Activated CD4-positive, alpha-beta T cell treated with anti-CD3 and anti-CD28 coated beads, Interleukin-2, amount 50 U/mL, for 1 hour (primary cell): Measurements from ENCODE around the gene TMEM235.

Source experiments
- DNase-seq: peaks from one replicate; pipeline ENCODE4 v3.0.0-alpha.2; 2020

The TMEM235 gene

GRCh38 chr17:78230996-78231935, at the start of gene TMEM235:
Gene TMEM235 (plus strand): TSS chr17:78231631. CDS start chr17:78232024, 393 bp downstream.
- DNase-seq = no peak

DNA sequence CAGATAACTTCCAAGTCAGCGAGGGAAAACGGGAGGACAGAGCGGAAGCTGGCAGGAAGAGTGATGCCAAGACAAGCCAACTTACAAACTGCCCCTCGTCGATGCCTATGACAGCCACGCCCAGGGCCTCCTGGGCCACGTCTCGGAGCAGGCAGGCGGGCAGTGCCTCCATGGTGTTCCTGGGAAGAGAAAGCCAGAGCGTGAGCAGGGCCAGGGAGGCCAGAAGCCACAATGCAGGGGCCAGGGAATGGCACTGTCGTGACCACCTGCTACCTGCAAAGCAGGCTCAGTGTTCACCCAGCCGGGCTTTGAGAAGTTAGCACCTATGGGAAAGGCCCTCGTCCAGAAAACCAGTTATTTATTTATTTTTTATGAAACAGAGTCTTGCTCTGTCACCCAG, 48.9 kb upstream of the TMEM235 start:
- DNase-seq = no peak

- no peak for DNase-seq
These were observed 47.5 kb upstream of the TMEM235 start for GRCh38 chr17:78183916-78184315.

DNA sequence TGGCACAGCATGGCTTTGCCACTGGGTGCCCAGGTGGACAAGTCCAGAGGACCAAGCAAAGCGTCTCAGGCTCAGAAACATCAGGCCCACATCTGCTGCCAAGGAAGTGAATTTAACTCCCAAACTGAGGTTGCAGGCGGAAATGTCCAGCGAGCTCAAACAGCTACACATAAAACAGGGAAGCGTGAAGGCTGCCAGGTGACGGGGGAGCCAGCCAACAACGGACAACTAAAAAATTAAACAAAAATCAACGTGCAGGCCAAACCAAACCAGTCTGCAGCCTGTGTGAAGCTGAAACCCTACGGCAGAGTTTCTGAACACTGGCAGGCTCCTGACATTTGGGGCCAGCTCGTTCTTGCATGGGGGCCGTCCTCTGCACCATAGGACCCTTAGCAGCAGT, 47.1 kb upstream of the TMEM235 start:
- DNase-seq = no peak

DNA sequence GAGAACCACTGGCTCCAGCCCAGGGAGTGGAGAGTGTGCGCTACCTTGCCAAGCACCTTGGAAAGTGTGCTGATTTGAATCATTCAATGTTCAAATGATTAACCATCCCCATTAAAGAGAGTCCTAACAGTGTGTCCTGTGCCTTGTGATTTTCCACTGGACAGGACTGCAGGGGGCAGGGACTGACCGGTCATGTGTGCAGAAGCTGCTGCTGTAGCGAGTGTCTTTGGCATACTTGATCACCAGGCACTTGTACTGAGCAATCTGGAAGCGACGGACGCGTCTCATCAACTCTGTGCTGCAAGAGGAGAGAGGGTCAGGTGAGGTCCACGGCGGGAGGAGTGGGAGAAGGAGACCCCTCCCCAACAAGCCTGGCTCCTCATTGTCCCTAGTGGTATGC, 46.6 kb upstream of the TMEM235 start:
- no peak for DNase-seq

DNA sequence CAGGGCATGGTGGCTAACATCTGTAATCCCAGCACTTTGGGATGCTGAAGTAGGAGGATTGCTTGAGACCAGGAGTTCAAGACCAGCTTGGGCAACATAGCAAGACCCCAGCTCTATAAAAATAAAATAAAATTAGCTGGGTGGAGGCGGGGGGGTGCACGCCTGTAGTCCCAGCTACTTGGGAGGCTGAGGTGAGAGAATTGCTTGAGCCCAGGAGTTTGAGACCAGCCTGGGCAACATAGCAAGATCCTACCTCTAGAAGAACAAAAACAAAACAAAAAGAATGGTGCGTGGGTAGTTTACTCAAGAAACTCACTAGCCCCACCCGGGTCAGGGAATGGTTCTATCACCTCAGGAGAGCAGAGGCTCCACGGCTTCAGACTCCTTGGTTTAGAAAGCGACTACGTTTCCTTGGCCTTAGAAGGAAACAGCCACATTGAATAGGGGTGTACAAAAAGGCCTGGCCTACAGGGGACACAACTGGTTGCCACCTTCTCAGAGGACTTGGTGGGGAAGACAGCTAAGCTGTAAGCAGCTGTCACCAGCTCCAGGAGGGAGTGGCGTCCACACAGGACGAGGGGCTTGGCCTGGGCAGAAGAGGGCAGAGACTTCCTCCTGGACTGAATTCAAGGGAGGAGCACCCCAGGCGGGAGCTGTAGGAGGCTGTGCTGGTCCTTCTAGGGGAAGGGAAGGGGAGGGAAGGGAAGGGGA, 45.3 kb upstream of the TMEM235 start:
- DNase-seq = no peak

GRCh38 chr17:78186692-78187595, 44.5 kb upstream of the TMEM235 start, which contains the start of the genes AFMID and TK1:
Gene AFMID (plus strand): TSS chr17:78187362. CDS start chr17:78187371, 9 bp downstream.
Gene TK1 (minus strand): TSS chr17:78187052. CDS start chr17:78186994, 58 bp downstream.
- peak; percentile 69 for DNase-seq

GRCh38 chr17:78196716-78197115, 34.7 kb upstream of the TMEM235 start:
- DNase-seq = no peak

DNA sequence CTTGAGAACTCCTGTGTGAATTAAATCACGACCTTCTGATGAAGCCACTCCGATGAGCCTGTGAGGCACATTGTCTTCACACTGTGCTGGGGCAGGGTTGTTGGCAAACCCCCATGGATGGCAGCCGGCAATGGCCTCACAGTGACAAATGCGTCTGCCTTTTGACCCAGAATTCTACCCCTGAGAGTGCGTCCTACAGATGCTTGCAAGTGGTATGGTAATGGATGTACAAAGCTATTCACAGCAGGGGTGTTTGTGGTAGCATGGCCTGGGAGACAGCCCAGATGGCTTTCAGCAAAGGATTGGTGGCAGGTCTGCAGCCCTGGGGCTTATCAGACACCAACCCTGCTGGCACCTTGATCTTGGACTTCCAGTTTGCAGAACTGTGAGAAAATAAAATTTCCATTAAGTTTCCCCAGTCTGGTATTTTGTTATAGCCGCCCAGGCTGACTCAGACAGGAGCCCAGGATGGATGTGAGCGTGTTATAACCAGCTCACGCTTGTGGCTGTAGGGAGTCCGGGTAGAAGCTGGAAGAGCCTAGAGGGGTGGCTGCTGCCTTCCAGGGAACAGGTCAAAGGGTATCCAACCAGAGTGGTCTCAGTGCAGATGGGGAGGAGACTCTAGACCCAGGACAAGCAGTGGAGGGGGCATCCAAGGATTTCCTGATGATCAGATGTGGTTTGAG, 34.1 kb upstream of the TMEM235 start:
- no peak for DNase-seq

GRCh38 chr17:78200451-78200850, 31.0 kb upstream of the TMEM235 start:
- no peak for DNase-seq

GRCh38 chr17:78202666-78203065, 28.8 kb upstream of the TMEM235 start:
- no peak for DNase-seq

DNA sequence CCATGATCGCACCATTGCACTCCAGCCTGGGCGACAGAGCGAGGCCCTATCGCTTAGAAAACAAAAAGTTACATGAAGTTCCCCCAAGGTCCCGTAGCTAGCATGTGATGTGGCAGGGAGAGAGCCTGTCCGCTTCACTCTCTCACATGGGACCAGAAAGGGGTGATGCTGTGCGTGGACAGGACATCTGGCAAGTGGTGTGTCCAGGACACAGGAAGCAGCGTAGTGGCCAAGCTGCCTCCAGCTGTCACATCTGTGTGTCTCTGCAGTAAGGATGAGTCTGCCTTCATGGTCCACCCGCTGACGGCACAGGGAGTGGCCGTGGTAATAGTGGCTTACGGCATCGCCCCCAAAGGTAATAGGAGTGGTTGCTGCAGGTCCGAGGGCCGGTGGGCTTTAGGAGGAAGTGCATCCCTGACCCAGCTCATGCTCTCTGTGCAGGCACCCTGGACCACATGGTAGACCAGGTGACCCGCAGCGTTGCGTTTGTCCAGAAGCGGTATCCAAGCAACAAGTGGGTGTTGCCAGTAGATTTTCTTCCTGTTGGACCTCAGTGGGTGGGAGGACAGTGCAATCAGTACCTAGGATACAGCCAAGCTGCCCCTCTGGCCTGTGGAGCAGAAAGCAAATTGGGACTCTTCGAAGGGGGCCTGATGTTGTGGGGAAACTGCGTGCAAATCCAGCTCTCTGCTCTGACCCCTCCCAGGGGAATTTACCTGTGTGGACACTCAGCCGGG, 26.9 kb upstream of the TMEM235 start:
- DNase-seq = no peak

- DNase-seq = no peak
These were observed 26.2 kb upstream of the TMEM235 start for GRCh38 chr17:78205124-78205775.

GRCh38 chr17:78206298-78206697, 25.1 kb upstream of the TMEM235 start:
- DNase-seq = no peak

GRCh38 chr17:78208486-78208885, 22.9 kb upstream of the TMEM235 start:
- no peak for DNase-seq

DNA sequence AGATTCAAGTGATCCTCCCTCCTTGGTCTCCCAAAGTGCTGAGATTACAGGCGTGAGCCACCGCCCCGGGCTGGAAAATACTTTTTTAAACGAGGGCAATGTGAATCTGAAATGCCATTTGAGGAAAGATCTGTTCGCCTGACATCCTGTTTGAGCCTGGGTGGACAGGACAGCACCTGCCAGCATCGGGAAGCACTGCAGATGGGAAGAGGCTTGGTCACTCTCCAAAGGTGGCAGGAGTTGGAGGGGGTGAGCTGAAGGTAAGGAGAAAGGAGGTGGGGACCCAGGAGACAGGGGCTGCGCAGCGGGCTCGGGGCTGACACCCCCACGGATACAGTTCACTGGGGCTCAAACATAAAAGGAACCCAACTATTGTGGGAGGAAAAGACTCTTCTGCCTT, 21.3 kb upstream of the TMEM235 start:
- DNase-seq = no peak

DNA sequence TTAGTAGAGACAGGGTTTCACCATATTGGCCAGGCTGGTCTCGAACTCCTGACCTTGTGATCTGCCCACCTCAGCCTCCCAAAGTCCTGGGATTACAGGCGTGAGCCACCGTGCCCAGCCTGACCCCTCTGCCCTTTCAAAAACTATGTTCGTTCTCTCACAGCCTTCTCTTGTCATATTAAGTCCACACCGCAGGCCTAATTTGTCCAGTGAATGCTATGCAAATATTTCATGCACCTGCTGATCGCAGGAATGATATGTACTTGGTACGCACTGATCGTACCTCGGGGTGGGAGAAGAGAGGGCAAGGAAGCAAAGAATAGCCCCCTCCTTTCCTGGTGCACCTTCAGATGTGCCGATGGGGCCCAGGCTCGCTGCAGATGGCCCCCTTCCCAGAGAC, 20.4 kb upstream of the TMEM235 start:
- no peak for DNase-seq

DNA sequence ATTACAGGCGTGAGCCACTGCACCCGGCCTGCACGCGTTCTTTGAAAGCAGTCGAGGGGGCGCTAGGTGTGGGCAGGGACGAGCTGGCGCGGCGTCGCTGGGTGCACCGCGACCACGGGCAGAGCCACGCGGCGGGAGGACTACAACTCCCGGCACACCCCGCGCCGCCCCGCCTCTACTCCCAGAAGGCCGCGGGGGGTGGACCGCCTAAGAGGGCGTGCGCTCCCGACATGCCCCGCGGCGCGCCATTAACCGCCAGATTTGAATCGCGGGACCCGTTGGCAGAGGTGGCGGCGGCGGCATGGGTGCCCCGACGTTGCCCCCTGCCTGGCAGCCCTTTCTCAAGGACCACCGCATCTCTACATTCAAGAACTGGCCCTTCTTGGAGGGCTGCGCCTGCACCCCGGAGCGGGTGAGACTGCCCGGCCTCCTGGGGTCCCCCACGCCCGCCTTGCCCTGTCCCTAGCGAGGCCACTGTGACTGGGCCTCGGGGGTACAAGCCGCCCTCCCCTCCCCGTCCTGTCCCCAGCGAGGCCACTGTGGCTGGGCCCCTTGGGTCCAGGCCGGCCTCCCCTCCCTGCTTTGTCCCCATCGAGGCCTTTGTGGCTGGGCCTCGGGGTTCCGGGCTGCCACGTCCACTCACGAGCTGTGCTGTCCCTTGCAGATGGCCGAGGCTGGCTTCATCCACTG, 17.3 kb upstream of the TMEM235 start, which contains the start of gene BIRC5:
Gene BIRC5 (plus strand): TSS at position 238 of the 690 bp plus-strand sequence. CDS start 64 bp downstream, at position 302.
- peak; percentile 90 for DNase-seq

DNA sequence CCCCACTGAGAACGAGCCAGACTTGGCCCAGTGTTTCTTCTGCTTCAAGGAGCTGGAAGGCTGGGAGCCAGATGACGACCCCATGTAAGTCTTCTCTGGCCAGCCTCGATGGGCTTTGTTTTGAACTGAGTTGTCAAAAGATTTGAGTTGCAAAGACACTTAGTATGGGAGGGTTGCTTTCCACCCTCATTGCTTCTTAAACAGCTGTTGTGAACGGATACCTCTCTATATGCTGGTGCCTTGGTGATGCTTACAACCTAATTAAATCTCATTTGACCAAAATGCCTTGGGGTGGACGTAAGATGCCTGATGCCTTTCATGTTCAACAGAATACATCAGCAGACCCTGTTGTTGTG, 16.7 kb upstream of the TMEM235 start:
- no peak for DNase-seq
